ENCODE data around the gene UCMA.

GRCh38 chr10:13263591-13263990 lies 29.4 kb upstream of the UCMA start:
- no peak for TF ChIP-seq CTCF (conservative IDR thresholded peaks at IDR 0.05; ENCODE audit: low read depth, low read length)
- TF ChIP-seq MXI1 (IDR thresholded peaks at IDR 0.05; ENCODE audit: borderline replicate concordance, low read depth, low read length) = no peak
- TF ChIP-seq POLR2A (IDR thresholded peaks at IDR 0.05; ENCODE audit: low read depth, low read length) = no peak
- TF ChIP-seq RAD21 (IDR thresholded peaks at IDR 0.05; ENCODE audit: low read length) = no peak
